Liver (tissue), 9 donors: ENCODE measurements around the gene LRRC9. TPM values are rescaled to one million over a fixed set of nuclear protein-coding genes. Genes with fewer than 3 reads are reported as not detected.

Experiments used
- DNase-seq: peaks from one replicate; pipeline ENCODE4 v3.0.0-alpha.2; 2017; ENCODE audit warnings: low spot score
- H3K27ac ChIP-seq, 2 donors: one replicate each; pipeline ENCODE4 v1.7.0; 2013; ENCODE audit warnings: inconsistent platforms in 2 of 2, low read length in 2 of 2, control low read depth in 1 of 2, low read depth in 1 of 2, mild to moderate bottlenecking in 1 of 2
- H3K27me3 ChIP-seq, 4 donors: one replicate each; pipeline versions ENCODE4 v1.6.1 to v1.7.0; 2013; ENCODE audit warnings: low read length in 3 of 4, inconsistent platforms in 1 of 4, mild to moderate bottlenecking in 1 of 4, moderate library complexity in 1 of 4; ENCODE audit not compliant: control insufficient read depth in 4 of 4, insufficient read depth in 4 of 4
- H3K36me3 ChIP-seq, 4 donors: one replicate each; pipeline versions ENCODE4 v1.6.1 to v1.7.0; 2013; ENCODE audit warnings: low read length in 3 of 4, mild to moderate bottlenecking in 3 of 4, low read depth in 1 of 4, moderate library complexity in 1 of 4; ENCODE audit not compliant: control insufficient read depth in 4 of 4, insufficient read depth in 3 of 4
- H3K4me1 ChIP-seq, 4 donors: one replicate each; pipeline versions ENCODE4 v1.6.1 to v1.7.0; 2013; ENCODE audit warnings: low read length in 3 of 4, mild to moderate bottlenecking in 3 of 4, moderate library complexity in 1 of 4; ENCODE audit not compliant: control insufficient read depth in 4 of 4, insufficient read depth in 4 of 4
- H3K4me3 ChIP-seq, 3 donors: one replicate each; pipeline versions ENCODE4 v1.6.1 to v1.7.0; 2013; ENCODE audit warnings: low read length in 3 of 3, control low read depth in 1 of 3, low read depth in 1 of 3, mild to moderate bottlenecking in 1 of 3
- H3K9ac ChIP-seq, 2 donors: one replicate each; pipeline ENCODE4 v1.7.0; 2013; ENCODE audit warnings: low read length in 2 of 2, mild to moderate bottlenecking in 2 of 2, moderate library complexity in 2 of 2, control low read depth in 1 of 2, low read depth in 1 of 2
- H3K9me3 ChIP-seq, 4 donors: one replicate each; pipeline versions ENCODE4 v1.6.1 to v1.7.0; 2013; ENCODE audit warnings: low read length in 3 of 4; ENCODE audit not compliant: control insufficient read depth in 4 of 4
- ATF3 ChIP-seq: IDR thresholded peaks from 2 replicates; pipeline ENCODE4 v1.6.1; 2016; ENCODE audit warnings: antibody characterized with exemption
- CTCF ChIP-seq: fragments of 150-350 bp; IDR thresholded peaks from 2 replicates; pipeline ENCODE4 v1.5.1; 2017; ENCODE audit warnings: improper control_type of control experiment, low read depth, low read length; ENCODE audit not compliant: missing input control
- EGR1 ChIP-seq, 2 donors: IDR thresholded peaks; 2 replicates each; pipeline ENCODE4 v1.6.1; 2016 to 2018; ENCODE audit warnings: antibody characterized with exemption in 2 of 2, low read depth in 2 of 2
- FOXA1 ChIP-seq: IDR thresholded peaks from 2 replicates; pipeline ENCODE4 v1.6.1; 2016; ENCODE audit warnings: antibody characterized with exemption
- FOXA2 ChIP-seq: IDR thresholded peaks from 2 replicates; pipeline ENCODE4 v1.6.1; 2016; ENCODE audit warnings: antibody characterized with exemption
- GABPA ChIP-seq, 2 donors: IDR thresholded peaks in 1 of 2; conservative IDR thresholded peaks in 1 of 2; 2 replicates each; pipeline ENCODE4 v1.6.1; 2016; ENCODE audit warnings: antibody characterized with exemption in 2 of 2, mild to moderate bottlenecking in 1 of 2, moderate library complexity in 1 of 2
- HNF4A ChIP-seq, 2 donors: conservative IDR thresholded peaks; 2 replicates each; pipeline ENCODE4 v1.6.1; 2016; ENCODE audit warnings: antibody characterized with exemption in 2 of 2, mild to moderate bottlenecking in 2 of 2
- HNF4G ChIP-seq: IDR thresholded peaks from 2 replicates; pipeline ENCODE4 v1.6.1; 2016; ENCODE audit warnings: antibody characterized with exemption
- JUND ChIP-seq, 2 donors: IDR thresholded peaks; 2 replicates each; pipeline ENCODE4 v1.6.1; 2016; ENCODE audit warnings: antibody characterized with exemption in 2 of 2
- NR2F2 ChIP-seq: IDR thresholded peaks from 2 replicates; pipeline ENCODE4 v1.6.1; 2016; ENCODE audit warnings: antibody characterized with exemption
- RAD21 ChIP-seq, 2 donors: IDR thresholded peaks; 2 replicates each; pipeline ENCODE4 v1.6.1; 2016; ENCODE audit warnings: antibody characterized with exemption in 2 of 2, mild to moderate bottlenecking in 2 of 2
- RXRA ChIP-seq, 2 donors: IDR thresholded peaks; 2 replicates each; pipeline ENCODE4 v1.6.1; 2017 to 2018; ENCODE audit warnings: antibody characterized with exemption in 2 of 2, mild to moderate bottlenecking in 1 of 2
- SP1 ChIP-seq: IDR thresholded peaks from 2 replicates; pipeline ENCODE4 v1.6.1; 2018; ENCODE audit warnings: antibody characterized with exemption, mild to moderate bottlenecking
- TAF1 ChIP-seq: conservative IDR thresholded peaks from 2 replicates; pipeline ENCODE4 v1.6.1; 2016; ENCODE audit warnings: antibody characterized with exemption, mild to moderate bottlenecking
- YY1 ChIP-seq: IDR thresholded peaks from 2 replicates; pipeline ENCODE4 v1.6.1; 2016; ENCODE audit warnings: antibody characterized with exemption, mild to moderate bottlenecking
- ZBTB33 ChIP-seq: IDR thresholded peaks from 2 replicates; pipeline ENCODE4 v1.6.1; 2016; ENCODE audit warnings: antibody characterized with exemption
- WGBS: extraction: QIAGEN DNeasy Blood & Tissue Kit; methylation state at CpG from one replicate; pipeline ENCODE4 v1.1.7; 2013; 5-methylcytosine and 5-hydroxymethylcytosine counted together
- polyA plus RNA-seq, 2 donors: library from polyadenylated mRNA; stranded (reverse) in 1 of 2; unstranded in 1 of 2; fragments of 200-250 nt in 1 of 2; fragments of >200 nt in 1 of 2; fragmentation: Nextera tagmentation in 1 of 2; extraction: Ambion mirVana in 1 of 2; gene quantifications; one replicate each; pipeline versions ENCODE4 v1.2.1 to v1.2.3, GENCODE V29; 2013 to 2015
- total RNA-seq, 2 donors: library from RNA; depleted of rRNA; stranded (reverse); fragments of >200 nt; gene quantifications; one replicate each; pipeline ENCODE4 v1.2.3, GENCODE V29; 2014
- TF ChIP-seq, protein P1 (sequence below): IDR thresholded peaks from 2 replicates; pipeline ENCODE4 v1.6.1; 2016; ENCODE audit warnings: antibody characterized with exemption, mild to moderate bottlenecking
- TF ChIP-seq, protein P2 (sequence below): IDR thresholded peaks from 2 replicates; pipeline ENCODE4 v1.6.1; 2016; ENCODE audit warnings: antibody characterized with exemption
- donor health status: healthy.
- donor health status: healthy.
- donor health status: healthy.
- donor health status: healthy.
- donor health status: healthy.

LRRC9 gene
- total and polyA plus RNA-seq, 4 donors, result 0.14 to 0.32 TPM; not detected in 2

DNA sequence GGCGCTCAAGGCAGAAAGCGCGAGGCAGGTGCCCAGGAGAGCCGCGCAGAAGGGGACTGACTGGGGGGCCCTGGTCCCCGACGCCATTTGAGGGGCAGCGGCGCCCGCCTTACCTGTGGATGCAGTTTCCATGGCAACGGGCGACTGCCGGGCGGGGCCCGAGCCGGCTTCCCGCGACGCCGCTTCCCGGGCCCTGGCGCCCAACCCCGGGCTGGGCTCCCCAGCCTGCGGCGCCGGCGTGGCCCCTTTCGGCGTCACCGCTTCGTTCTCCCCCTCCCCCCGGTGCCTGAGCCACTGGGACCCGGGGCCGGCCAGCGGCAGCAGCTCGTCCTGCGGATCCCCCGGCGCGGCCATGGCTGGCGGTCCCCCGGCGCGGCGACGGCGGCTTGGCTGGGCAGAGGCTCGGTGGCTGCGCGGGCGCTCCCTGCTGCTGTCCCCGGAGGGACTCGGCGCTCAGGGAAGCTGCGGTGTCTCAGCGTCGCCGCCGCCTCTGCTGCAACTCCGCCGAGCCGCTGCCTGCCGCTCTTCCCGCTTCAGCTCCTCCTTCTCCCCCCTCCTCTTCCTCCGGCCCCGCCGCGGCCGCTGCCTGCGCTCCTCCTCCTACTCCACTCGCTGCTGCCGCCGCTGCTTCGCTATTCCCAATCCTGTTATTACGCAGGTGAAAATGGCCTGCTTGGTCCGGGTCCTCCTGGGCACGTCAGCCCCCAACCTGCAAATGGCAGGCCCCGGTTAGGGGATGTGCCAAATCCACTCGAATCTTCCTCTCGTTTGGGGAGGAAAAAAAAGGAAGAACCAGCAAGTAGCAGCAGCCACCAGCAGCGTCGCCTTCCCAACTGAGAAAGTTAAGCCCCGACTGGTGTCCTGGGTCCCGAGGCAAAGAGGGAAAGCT lies 49.4 kb upstream of the LRRC9 start, which contains the start of gene RTN1:
TSS of gene RTN1 (minus strand) at position 500 of the 889 bp plus-strand sequence. CDS start at position 354, 146 bp downstream.
- Histone ChIP-seq H3K9ac (peak within 1 kb of the TSS in 1 of 2 donors; percentile 16), H3K27ac (no peak within 1 kb of the TSS), H3K4me3 (peak within 1 kb of the TSS; percentile 2 to 68 (median 60)), H3K9me3 (no peaks in the 10 kb centered on the region), H3K4me1 (peaks cover 3 to 18% (median 10%) of the 10 kb centered on the region in 4 donors), H3K27me3 (peaks cover 0 to 9% (median 5%) of the 10 kb centered on the region in 4 donors), H3K36me3 (no peaks in the 10 kb centered on the region)
- no peak for DNase-seq
- no peak for TF ChIP-seq RAD21 (IDR thresholded peaks at IDR 0.05)
- TF ChIP-seq ATF3, result no peak
- TF ChIP-seq HNF4G, result no peak
- TF ChIP-seq RXRA (IDR thresholded peaks at IDR 0.05), result no peak
- TF ChIP-seq, protein P1, sequence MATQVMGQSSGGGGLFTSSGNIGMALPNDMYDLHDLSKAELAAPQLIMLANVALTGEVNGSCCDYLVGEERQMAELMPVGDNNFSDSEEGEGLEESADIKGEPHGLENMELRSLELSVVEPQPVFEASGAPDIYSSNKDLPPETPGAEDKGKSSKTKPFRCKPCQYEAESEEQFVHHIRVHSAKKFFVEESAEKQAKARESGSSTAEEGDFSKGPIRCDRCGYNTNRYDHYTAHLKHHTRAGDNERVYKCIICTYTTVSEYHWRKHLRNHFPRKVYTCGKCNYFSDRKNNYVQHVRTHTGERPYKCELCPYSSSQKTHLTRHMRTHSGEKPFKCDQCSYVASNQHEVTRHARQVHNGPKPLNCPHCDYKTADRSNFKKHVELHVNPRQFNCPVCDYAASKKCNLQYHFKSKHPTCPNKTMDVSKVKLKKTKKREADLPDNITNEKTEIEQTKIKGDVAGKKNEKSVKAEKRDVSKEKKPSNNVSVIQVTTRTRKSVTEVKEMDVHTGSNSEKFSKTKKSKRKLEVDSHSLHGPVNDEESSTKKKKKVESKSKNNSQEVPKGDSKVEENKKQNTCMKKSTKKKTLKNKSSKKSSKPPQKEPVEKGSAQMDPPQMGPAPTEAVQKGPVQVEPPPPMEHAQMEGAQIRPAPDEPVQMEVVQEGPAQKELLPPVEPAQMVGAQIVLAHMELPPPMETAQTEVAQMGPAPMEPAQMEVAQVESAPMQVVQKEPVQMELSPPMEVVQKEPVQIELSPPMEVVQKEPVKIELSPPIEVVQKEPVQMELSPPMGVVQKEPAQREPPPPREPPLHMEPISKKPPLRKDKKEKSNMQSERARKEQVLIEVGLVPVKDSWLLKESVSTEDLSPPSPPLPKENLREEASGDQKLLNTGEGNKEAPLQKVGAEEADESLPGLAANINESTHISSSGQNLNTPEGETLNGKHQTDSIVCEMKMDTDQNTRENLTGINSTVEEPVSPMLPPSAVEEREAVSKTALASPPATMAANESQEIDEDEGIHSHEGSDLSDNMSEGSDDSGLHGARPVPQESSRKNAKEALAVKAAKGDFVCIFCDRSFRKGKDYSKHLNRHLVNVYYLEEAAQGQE, result no peak
- no peak for TF ChIP-seq FOXA2
- no peak for TF ChIP-seq EGR1 (IDR thresholded peaks at IDR 0.05; ENCODE audit: low read depth in 2 of 2)
- TF ChIP-seq FOXA1, result no peak
- no peak for TF ChIP-seq ZBTB33
- TF ChIP-seq JUND (IDR thresholded peaks at IDR 0.05), result no peak
- no peak for TF ChIP-seq YY1
- no peak for TF ChIP-seq SP1
- no peak for TF ChIP-seq HNF4A (conservative IDR thresholded peaks at IDR 0.05)
- TF ChIP-seq, protein P2, sequence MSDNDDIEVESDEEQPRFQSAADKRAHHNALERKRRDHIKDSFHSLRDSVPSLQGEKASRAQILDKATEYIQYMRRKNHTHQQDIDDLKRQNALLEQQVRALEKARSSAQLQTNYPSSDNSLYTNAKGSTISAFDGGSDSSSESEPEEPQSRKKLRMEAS, result no peak
- TF ChIP-seq GABPA (IDR thresholded peaks at IDR 0.05 in 1 of 2, conservative IDR thresholded peaks at IDR 0.05 in 1 of 2), result no peak
- TF ChIP-seq CTCF, result no peak
- TF ChIP-seq NR2F2, result no peak
- no peak for TF ChIP-seq TAF1
- WGBS, result 2% methylated on average over 84 of the region's 84 CpGs
